Ectodermal cell (in vitro differentiated cells): ENCODE data around the gene TMEM158.
A peak's percentile ranks its signal among the peaks of the same experiment; 100 is the strongest.

Experiments
- H3K27ac ChIP-seq: 2 replicates; pipeline ENCODE4 v1.7.0; 2013; ENCODE audit warnings: mild to moderate bottlenecking, low read depth, low read length; ENCODE audit not compliant: insufficient read depth, poor library complexity, severe bottlenecking
- H3K27me3 ChIP-seq: 2 replicates; pipeline ENCODE4 v1.7.0; 2013; ENCODE audit warnings: mild to moderate bottlenecking, low read length; ENCODE audit not compliant: insufficient read depth, control insufficient read depth, poor library complexity, severe bottlenecking
- H3K36me3 ChIP-seq: one replicate; pipeline ENCODE4 v1.7.0; 2013; ENCODE audit warnings: low read length; ENCODE audit not compliant: control insufficient read depth, insufficient read depth
- H3K4me1 ChIP-seq: one replicate; pipeline ENCODE4 v1.7.0; 2013; ENCODE audit warnings: low read length; ENCODE audit not compliant: control insufficient read depth, insufficient read depth
- H3K4me3 ChIP-seq: 2 replicates; pipeline ENCODE4 v1.7.0; 2013; ENCODE audit warnings: low read depth, low read length, control low read depth; ENCODE audit not compliant: insufficient read depth
- H3K9me3 ChIP-seq: 2 replicates; pipeline ENCODE4 v1.7.0; 2013; ENCODE audit warnings: mild to moderate bottlenecking, low read length, moderate library complexity; ENCODE audit not compliant: control insufficient read depth
- WGBS, 2 experiments: methylation state at CpG; one replicate each; pipeline ENCODE4 v1.1.7; 2013; ENCODE audit warnings: missing lambda C conversion rate in 2 of 2; 5-methylcytosine and 5-hydroxymethylcytosine counted together

TMEM158 gene

DNA sequence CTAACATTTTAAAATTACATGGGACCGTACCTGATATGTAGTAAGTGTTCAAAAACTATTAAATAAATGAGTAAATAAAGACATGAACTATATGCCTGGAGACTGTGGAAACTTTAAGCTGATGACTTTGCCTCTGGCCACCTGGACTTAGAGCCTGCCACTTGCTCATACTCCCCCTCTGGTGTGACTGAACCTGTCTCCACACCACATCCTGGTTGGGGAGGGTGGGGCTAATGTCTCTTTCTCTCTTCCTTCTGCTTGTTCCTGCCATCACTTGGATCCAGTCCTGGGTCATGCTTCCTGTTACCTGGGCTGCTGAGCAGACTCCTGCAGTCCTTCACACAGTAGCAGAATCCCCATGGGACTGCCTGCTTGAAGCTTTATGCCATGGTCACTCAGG, 8.2 kb upstream of the TMEM158 start:
- no peak overlapping the region for H3K4me3 ChIP-seq
- WGBS, 2 experiments: 83% methylated on average over 1 of the region's 1 CpG; no CpG with 5 or more reads in 1 of the 2 experiments

DNA sequence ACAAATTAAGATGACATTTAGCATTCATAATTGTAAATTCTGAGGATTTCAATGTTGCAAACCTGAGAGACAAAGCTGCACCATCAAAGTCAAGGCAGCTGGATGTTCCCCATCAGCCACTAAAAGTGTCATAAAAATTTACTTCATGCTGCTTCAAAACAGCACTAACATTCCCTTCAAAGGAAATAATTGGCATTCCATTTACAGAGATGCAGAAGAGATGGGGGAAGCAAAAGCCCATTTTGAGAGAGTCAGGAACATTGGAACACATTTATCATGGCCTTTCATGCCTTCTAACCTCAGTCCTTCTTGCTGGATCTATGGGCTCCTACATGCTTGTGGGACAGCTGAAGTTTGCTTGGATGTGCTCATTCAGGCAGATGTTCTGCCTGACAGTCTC, 6.4 kb upstream of the TMEM158 start:
- Histone ChIP-seq H3K27ac (no peak overlapping the region), H3K27me3 (no peaks in the 10 kb centered on the region), H3K4me1 (peaks cover 4% of the 10 kb centered on the region)

More for the DNA sequence above, 8.2 kb upstream of the TMEM158 start:
- no peaks in the 10 kb centered on the region for H3K4me1 ChIP-seq
- H3K27ac ChIP-seq: no peak overlapping the region
- no peaks in the 10 kb centered on the region for H3K36me3 ChIP-seq
- no peaks in the 10 kb centered on the region for H3K9me3 ChIP-seq
- H3K27me3 ChIP-seq: no peaks in the 10 kb centered on the region

DNA sequence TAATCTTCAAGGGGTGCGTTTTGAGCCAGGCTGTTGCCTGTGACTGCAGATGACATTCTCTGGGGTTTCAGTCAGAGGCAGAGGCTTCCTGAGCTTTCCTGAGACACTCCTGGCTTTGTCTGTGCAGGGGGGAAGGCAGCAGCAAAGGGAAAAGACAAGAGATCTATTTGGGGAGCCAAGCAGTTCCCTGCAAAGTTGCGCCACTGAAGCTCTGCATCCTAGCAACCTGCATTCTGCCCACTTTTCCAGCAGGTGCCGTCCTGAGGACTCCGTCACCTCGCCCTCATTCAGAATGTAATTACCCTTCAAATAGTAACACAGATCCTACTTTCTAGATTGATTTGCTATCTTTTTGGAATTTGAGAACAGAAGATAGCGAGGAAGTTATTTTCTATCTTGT, 1.9 kb upstream of the TMEM158 start:
- H3K27me3 ChIP-seq: peaks cover 19% of the 10 kb centered on the region

More for the DNA sequence above, 6.4 kb upstream of the TMEM158 start:
- Histone ChIP-seq H3K4me3 (no peak overlapping the region), H3K36me3 (no peaks in the 10 kb centered on the region), H3K9me3 (no peaks in the 10 kb centered on the region)

DNA sequence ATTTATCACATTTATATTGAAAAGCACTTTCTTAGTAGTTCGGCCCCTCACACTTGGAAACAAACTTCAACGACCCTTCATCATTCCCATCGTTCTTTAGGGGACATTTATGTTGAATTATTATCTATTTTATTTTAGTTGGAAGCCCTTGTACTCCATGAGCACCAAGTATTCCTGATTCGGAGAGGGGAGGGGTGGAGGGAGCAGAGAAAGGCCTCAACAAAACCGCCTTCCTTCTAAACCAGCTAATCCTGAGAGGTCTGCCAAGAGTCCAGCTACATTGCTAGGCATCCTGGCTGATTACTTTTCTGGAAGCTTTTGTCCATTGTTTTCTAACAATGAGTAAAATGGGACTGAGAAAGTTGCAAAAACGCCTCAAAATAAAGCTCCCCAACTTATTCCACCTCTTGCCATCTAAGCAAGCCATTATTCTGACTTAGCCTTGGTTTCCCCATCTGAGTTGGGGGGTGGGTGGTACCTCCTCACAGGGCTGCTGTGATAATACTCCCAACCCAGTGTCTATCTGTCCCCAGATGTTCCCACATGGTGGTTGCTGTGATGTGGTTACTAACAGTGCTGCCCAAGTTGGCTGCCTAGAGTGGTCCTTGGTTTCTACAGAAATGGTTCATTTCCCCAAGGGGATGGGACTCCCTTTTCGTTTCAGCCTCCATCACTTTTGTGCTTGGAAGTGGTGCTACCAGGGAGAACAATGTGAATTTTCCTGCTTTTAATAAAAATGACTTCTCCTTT, 1.2 kb upstream of the TMEM158 start:
- Histone ChIP-seq H3K27me3 (peaks cover 19% of the 10 kb centered on the region), H3K4me3 (no peak overlapping the region)
- whole genome bisulfite sequencing, 2 experiments: 70 to 80% methylated on average over 5 to 6 of the region's 7 CpGs

More for the DNA sequence above, 1.9 kb upstream of the TMEM158 start:
- Histone ChIP-seq H3K27ac (no peak overlapping the region), H3K4me3 (no peak overlapping the region), H3K36me3 (no peaks in the 10 kb centered on the region), H3K4me1 (peaks cover 8% of the 10 kb centered on the region), H3K9me3 (no peaks in the 10 kb centered on the region)
- 75% methylated on average over 6 of the region's 6 CpGs for WGBS, 2 experiments

DNA sequence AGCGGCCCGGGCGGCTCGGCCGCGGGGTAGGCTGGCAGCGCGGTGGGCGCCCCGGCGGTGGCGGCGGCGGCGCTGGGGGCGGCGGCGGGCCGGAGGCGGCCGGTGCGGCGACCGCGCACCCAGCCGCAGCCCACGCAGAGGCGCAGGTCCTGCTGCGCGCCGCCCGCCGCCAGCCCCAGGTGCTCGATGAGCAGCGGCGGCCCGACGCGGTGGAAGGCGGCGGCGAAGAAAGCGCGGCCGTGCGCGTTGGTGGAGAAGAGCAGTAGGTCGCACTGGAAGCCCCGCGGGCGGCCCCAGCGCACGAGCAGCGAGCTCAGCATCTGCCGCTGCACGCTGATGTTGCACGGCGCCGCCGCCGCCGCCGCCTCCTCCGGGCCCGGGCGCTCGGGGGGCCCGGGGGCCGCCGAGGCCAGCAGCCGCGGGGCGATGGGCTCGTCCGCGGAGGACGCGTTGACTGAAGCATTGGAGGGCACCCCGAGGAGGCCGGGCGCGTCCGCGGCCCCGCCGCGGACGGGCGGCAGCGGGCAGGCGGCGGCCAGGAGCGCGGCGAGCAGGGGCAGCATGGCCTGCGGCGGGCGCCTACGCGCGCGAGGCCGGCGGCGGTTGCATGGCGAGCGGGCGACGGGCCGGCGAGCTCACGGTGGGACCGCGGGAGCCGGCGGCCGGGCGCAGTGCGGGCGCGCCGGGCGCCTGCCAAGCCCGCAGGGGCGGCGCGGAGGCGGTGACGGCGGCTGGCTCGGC, 452 bp downstream of the TMEM158 start:
- H3K27ac ChIP-seq: no peak overlapping the region
- H3K9me3 ChIP-seq: no peaks in the 10 kb centered on the region
- WGBS, 2 experiments: 0% methylated on average over 131 of the region's 131 CpGs
- peaks cover 19% of the 10 kb centered on the region for H3K27me3 ChIP-seq
- H3K4me3 ChIP-seq: peak overlapping the region; percentile 57
- H3K4me1 ChIP-seq: peaks cover 8% of the 10 kb centered on the region
- no peaks in the 10 kb centered on the region for H3K36me3 ChIP-seq

More for the DNA sequence above, 1.2 kb upstream of the TMEM158 start:
- Histone ChIP-seq H3K4me1 (peaks cover 8% of the 10 kb centered on the region), H3K27ac (no peak overlapping the region), H3K9me3 (no peaks in the 10 kb centered on the region), H3K36me3 (no peaks in the 10 kb centered on the region)

DNA sequence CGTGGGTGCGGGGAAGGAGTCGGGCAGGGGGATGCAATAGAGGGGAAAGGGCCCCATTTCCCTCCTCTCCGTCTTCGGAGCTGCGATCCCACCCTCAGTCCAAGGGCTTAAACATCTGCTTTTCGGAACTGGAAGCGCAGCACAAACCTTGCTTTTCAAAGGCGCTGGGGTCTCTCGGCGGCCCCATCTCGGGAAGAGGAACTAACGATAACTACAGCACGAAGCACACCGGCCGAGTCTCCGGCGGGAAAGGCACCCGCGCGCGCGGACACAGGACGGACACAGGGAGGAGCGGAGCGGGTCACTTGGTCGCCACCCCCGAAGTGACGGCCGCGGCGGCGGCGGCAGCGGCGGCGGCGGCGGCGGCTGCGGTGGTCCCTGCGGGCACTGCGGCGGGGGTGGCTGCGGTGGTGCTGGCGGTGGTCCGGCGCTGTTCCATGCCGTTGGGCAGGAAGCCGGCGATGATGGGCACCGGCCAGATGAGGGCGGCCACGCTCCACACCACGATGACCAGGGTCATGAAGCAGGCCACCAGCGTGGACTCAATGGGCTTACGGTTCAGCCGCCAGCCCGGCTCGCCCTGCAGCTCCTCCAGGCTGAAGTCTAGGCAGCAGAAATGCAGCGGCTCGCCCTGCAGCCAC, 1.1 kb downstream of the TMEM158 start:
- H3K4me3 ChIP-seq: peak overlapping the region; percentile 57
- H3K4me1 ChIP-seq: peaks cover 8% of the 10 kb centered on the region
- H3K27ac ChIP-seq: no peak overlapping the region
- no peaks in the 10 kb centered on the region for H3K9me3 ChIP-seq
- WGBS, 2 experiments: 0 to 1% methylated on average over 62 of the region's 62 CpGs
- peaks cover 19% of the 10 kb centered on the region for H3K27me3 ChIP-seq
- H3K36me3 ChIP-seq: no peaks in the 10 kb centered on the region

DNA sequence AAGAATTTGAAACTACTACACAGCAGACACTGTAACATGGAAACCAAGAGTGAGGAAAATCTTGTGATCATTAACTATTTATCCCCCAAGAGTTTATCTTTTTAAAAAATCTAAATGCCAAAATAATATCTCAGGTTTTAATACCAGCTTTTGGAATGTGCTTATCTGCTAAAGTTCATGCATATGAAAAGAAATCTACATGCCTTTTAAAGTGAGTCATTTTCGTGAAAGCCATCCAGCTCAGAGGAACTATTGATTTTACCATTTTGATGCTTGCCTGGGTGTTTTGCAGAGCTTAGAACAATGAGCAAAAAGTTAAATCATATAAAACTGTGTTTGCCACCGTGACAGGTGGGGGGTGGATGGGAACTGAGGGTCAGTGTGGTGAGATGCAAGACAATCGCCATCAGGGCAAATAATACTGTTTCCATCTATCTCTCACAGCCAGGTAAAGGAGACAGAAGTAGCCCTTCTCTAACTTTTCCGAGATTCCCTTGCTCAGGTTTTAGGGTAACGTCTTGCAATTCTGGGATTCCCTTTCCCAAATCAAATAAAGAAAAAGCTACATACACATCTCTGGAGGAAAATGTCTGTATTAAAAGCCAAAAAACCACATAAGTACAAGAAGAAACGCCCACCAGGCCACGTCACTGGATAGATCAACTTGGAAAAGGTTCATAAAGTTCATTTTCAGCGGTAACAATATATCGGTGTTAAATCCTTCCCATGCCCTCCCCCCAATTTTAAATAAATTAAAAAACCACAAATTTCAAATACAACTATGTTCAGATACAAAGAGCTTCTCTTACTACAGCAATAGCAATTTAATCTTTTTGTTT, 2.0 kb downstream of the TMEM158 start:
- Histone ChIP-seq H3K4me1 (peaks cover 8% of the 10 kb centered on the region), H3K9me3 (no peaks in the 10 kb centered on the region), H3K4me3 (peak overlapping the region; percentile 57), H3K27ac (no peak overlapping the region), H3K27me3 (peaks cover 19% of the 10 kb centered on the region), H3K36me3 (no peaks in the 10 kb centered on the region)
- WGBS, 2 experiments: 13 to 19% methylated on average over 9 of the region's 9 CpGs

DNA sequence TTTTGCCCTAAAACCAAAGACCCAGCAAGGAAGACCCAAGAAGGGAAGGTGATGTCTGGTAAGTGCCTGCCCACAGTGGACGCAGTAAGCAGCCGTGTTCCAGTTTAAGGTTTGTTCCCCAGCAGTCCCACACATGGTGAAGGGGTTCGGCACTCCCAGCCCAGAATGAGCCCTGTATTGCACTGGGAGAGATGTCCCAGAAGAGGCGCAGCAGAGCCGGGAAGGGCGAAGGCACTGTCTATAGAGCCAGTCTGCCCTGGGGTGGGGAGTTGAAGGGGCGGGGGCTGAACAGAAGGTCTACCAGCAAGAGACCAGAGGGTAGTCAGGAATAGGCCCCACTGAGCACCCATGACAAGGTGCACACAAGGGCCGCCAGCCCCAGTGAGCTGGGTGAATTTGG, 6.4 kb downstream of the TMEM158 start:
- Histone ChIP-seq H3K27me3 (peaks cover 15% of the 10 kb centered on the region), H3K27ac (no peak overlapping the region), H3K9me3 (no peaks in the 10 kb centered on the region), H3K4me3 (no peak overlapping the region), H3K36me3 (no peaks in the 10 kb centered on the region), H3K4me1 (no peaks in the 10 kb centered on the region)
- 92% methylated on average over 8 of the region's 8 CpGs for WGBS, 2 experiments

DNA sequence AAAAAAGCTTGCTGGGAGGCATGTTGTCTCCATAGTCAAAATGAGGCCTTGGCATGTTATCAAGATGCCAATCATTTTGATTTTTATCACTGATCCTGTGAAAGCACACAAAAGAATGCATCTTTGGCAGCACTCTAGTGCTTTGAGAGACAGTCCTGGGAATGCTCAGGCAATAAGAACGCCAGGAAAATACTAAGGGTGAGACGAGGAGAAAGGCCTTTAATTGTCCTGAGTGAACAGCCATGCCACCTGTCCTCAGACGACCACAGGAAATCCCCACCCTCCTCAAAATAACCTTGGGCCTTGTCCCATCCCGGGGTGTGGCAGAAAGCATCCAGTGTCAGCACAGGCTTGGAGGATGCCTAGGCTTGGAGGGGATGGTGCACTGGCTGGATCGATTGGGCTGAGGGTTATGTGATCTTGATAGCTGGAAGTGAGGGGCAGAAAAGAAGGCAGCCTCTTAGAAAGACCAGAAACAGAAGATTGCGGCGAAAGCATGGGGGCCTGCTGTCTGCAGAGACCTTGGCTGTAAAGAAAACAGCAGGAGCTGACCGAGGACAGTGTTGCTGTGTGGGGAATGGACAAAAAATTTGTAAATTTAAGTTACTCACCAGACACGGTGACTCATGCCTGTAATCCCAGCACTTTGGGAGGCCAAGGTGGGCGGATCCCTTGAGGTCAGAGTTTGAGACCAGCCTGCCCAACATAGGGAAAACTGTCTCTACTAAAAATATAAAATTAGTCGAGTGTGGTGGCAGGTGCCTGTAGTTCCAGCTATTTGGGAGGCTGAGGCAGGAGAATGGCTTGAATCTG, 7.3 kb downstream of the TMEM158 start:
- peaks cover 6% of the 10 kb centered on the region for H3K27me3 ChIP-seq
- no peaks in the 10 kb centered on the region for H3K9me3 ChIP-seq
- no peak overlapping the region for H3K27ac ChIP-seq
- no peak overlapping the region for H3K4me3 ChIP-seq
- H3K36me3 ChIP-seq: no peaks in the 10 kb centered on the region
- 77 to 82% methylated on average over 11 of the region's 11 CpGs for WGBS, 2 experiments
- no peaks in the 10 kb centered on the region for H3K4me1 ChIP-seq
